AG04450 (cell line): ENCODE data around the gene CLIP2. TPM values are rescaled to one million over a fixed set of nuclear protein-coding genes. Genes with fewer than 3 reads are reported as not detected.
"Not testable (repeated sequence)": the region's sequence is repeated elsewhere in the genome, so short reads cannot be mapped to it uniquely, and the experiment has no call there.

Source experiments
- CTCF ChIA-PET: fragments of 300-600, 350-600 bp; formaldehyde crosslinking; extraction: SDS; loops from one replicate; lab custom pipeline; 2022; ENCODE audit warnings: antibody characterized with exemption, inconsistent platforms; lab: Charles Lee
- POLR2A ChIA-PET: fragments of 350-600 bp; formaldehyde crosslinking; extraction: SDS; loops from one replicate; lab custom pipeline; 2021; ENCODE audit warnings: antibody characterized with exemption, inconsistent platforms; lab: Yijun Ruan, JAX
- DNase-seq: peaks from one replicate; pipeline ENCODE4 v3.0.0-alpha.2; 2011; ENCODE audit warnings: low read depth, low spot score
- H3K27ac ChIP-seq: one replicate; pipeline ENCODE4 v1.5.1; 2012; ENCODE audit warnings: low read depth, low read length, control low read depth
- H3K27me3 ChIP-seq: one replicate; pipeline ENCODE4 v1.6.0; 2012; ENCODE audit warnings: low read length; ENCODE audit not compliant: control insufficient read depth, insufficient read depth
- H3K4me3 ChIP-seq: 2 replicates; pipeline ENCODE4 v1.5.1; 2011; ENCODE audit warnings: mild to moderate bottlenecking, low read depth, low read length, control low read depth
- H3K9me3 ChIP-seq: 2 replicates; pipeline ENCODE4 v1.5.1; 2012; ENCODE audit warnings: low read length; ENCODE audit not compliant: control insufficient read depth, insufficient read depth
- CTCF ChIP-seq: IDR thresholded peaks from 2 replicates; pipeline ENCODE4 v1.5.1; 2011; ENCODE audit warnings: low read depth, low read length, control low read depth, inconsistent platforms
- polyA plus RNA-seq: library from polyadenylated mRNA; depleted of rRNA; stranded (reverse); fragments of >200 nt; gene quantifications from 2 replicates; pipeline ENCODE4 v1.2.3, GENCODE V29; 2011

CLIP2 gene
- polyA plus RNA-seq, 1 experiment: 7.2 TPM

GRCh38 chr7:74405899-74406512, 116.8 kb downstream of the CLIP2 start:
- CTCF ChIA-PET: interaction anchor here (0.6 to 1.5 kb wide), 8 partner anchors 8 to 1552 kb away, joined by 3 to 11 read pairs (median 4); no protein-coding TSS in a partner anchor
- Histone ChIP-seq H3K9me3 (no peaks in the 10 kb centered on the region; the same call in 1 of the 2 replicates), H3K27me3 (no peaks in the 10 kb centered on the region), H3K4me3 (no peak overlapping the region), H3K27ac (no peak overlapping the region)
- no peak for DNase-seq
- TF ChIP-seq CTCF: no peak
- POLR2A ChIA-PET: no interaction called here

- Histone ChIP-seq H3K27ac (no peak overlapping the region), H3K4me3 (no peak overlapping the region), H3K9me3 (no peaks in the 10 kb centered on the region; the same call in 1 of the 2 replicates), H3K27me3 (no peaks in the 10 kb centered on the region)
- DNase-seq: no peak
- ChIA-PET POLR2A (no interaction called here), CTCF (interaction anchor here (1.6 kb wide), 1 partner anchor 201 kb away, joined by 5 read pairs; no protein-coding TSS in a partner anchor)
- TF ChIP-seq CTCF: no peak
These were observed 118.8 kb downstream of the CLIP2 start for GRCh38 chr7:74407958-74408357.

GRCh38 chr7:74409571-74409970, 120.4 kb downstream of the CLIP2 start:
- no peak for TF ChIP-seq CTCF

GRCh38 chr7:74410772-74411171, 121.6 kb downstream of the CLIP2 start:
- Histone ChIP-seq H3K27me3 (no peaks in the 10 kb centered on the region), H3K27ac (no peak overlapping the region), H3K9me3 (no peaks in the 10 kb centered on the region; the same call in 1 of the 2 replicates), H3K4me3 (no peak overlapping the region)
- ChIA-PET POLR2A (no interaction called here), CTCF (interaction anchor here (0.7 to 1.4 kb wide), 3 partner anchors 10 to 208 kb away, joined by 3 to 12 read pairs (median 3); no protein-coding TSS in a partner anchor)
- DNase-seq: no peak
- TF ChIP-seq CTCF: no peak

More at GRCh38 chr7:74409571-74409970, 120.4 kb downstream of the CLIP2 start:
- no peak for DNase-seq
- no peaks in the 10 kb centered on the region; the same call in 1 of the 2 replicates for H3K9me3 ChIP-seq
- CTCF ChIA-PET: interaction anchor here (1.4 kb wide), 1 partner anchor 9 kb away, joined by 12 read pairs; no protein-coding TSS in a partner anchor
- no peaks in the 10 kb centered on the region for H3K27me3 ChIP-seq
- no peak overlapping the region for H3K27ac ChIP-seq
- H3K4me3 ChIP-seq: no peak overlapping the region
- POLR2A ChIA-PET: no interaction called here

- H3K4me3 ChIP-seq, H3K27me3 ChIP-seq, H3K9me3 ChIP-seq, H3K27ac ChIP-seq, DNase-seq, POLR2A ChIA-PET: not testable (repeated sequence)
- CTCF ChIA-PET: interaction anchor here (0.7 to 1.6 kb wide), 2 partner anchors 10 to 155 kb away, joined by 3 to 11 read pairs; no protein-coding TSS in a partner anchor
These were observed 122.4 kb downstream of the CLIP2 start for GRCh38 chr7:74411571-74411970.
